ENCODE measurements around the gene NOS3. TPM values are rescaled to one million over a fixed set of nuclear protein-coding genes. Genes with fewer than 3 reads are reported as not detected.

NOS3 gene
- 0.10 and 0.22 TPM in 2 replicates for total RNA-seq

DNA sequence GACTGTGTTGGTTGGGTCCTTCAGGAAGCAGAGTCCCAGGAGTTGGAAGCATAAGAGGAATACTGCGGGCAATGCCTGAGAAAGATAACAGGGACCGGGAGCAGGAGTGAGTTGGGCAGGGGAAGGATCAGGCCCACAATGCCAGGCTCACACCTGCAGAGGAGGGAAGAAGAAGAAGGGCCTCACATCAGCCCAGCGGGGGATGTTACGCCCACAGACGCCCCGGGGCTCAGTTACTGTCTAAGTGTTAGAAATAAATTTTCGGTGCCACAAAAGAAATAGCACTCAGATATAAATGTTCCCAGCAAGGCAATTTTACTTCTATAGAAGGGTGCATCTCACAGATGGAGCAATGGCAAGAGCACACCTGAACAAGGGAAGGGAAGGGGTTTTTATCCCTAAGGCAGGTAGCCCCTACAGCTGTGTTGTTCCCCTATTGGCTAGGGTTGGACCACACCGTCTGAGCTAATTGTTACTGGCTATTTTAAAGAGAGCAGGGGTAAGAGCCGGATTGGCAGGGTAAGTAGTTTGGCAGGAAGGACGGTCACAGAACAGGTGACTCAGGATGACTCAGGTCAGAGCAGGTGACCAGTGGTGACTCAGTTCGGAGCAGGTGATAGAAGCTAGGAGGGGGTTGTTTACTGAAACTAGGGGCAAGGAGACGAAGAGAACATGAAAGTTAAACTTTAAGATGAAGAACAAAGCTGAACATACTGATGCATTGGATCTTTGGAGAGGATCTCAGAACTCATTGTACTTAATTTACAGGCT lies at the start of gene NOS3:
NOS3 (plus strand) TSS at position 602 of the 771 bp plus-strand sequence. CDS start 2,787 bp downstream, outside the sequence.
- H3K4me1 Mint-ChIP-seq, result peaks cover 16% of the 10 kb centered on the region
- DNase-seq (no peak), ATAC-seq (ENCODE audit: low read depth) (no peak)
- intact Hi-C loops (cut with micrococcal nuclease), result no loop called here
- no peaks in the 10 kb centered on the region for H3K36me3 Mint-ChIP-seq (ENCODE audit: low read depth)
- H3K4me3 Mint-ChIP-seq, result no peak within 1 kb of the TSS
- TF ChIP-seq, protein P1, sequence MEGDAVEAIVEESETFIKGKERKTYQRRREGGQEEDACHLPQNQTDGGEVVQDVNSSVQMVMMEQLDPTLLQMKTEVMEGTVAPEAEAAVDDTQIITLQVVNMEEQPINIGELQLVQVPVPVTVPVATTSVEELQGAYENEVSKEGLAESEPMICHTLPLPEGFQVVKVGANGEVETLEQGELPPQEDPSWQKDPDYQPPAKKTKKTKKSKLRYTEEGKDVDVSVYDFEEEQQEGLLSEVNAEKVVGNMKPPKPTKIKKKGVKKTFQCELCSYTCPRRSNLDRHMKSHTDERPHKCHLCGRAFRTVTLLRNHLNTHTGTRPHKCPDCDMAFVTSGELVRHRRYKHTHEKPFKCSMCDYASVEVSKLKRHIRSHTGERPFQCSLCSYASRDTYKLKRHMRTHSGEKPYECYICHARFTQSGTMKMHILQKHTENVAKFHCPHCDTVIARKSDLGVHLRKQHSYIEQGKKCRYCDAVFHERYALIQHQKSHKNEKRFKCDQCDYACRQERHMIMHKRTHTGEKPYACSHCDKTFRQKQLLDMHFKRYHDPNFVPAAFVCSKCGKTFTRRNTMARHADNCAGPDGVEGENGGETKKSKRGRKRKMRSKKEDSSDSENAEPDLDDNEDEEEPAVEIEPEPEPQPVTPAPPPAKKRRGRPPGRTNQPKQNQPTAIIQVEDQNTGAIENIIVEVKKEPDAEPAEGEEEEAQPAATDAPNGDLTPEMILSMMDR (IDR thresholded peaks at IDR 0.05), result no peak
- CTCF ChIA-PET, result interaction anchor here (0.6 kb wide), 1 partner anchor 211 kb away, joined by 4 read pairs; no protein-coding TSS in a partner anchor
- H3K9me3 Mint-ChIP-seq, result peaks cover 12% of the 10 kb centered on the region
- POLR2A ChIA-PET, result no interaction called here
- no peak within 1 kb of the TSS for H3K27ac Mint-ChIP-seq
- peaks cover 40% of the 10 kb centered on the region for H3K27me3 Mint-ChIP-seq

GRCh38 chr7:150941351-150942000 lies 49.3 kb upstream of the NOS3 start:
- ChIA-PET POLR2A (no interaction called here), CTCF (no interaction called here)
- Mint-ChIP-seq H3K4me3 (no peak overlapping the region), H3K27ac (no peak overlapping the region), H3K9me3 (no peaks in the 10 kb centered on the region), H3K36me3 (ENCODE audit: low read depth) (no peaks in the 10 kb centered on the region), H3K27me3 (peaks cover 16% of the 10 kb centered on the region), H3K4me1 (peaks cover 5% of the 10 kb centered on the region)
- no peak for ATAC-seq (ENCODE audit: low read depth)
- DNase-seq, result no peak
- intact Hi-C loops (cut with micrococcal nuclease), result no loop called here
- TF ChIP-seq, protein P1 (IDR thresholded peaks at IDR 0.05), result no peak

DNA sequence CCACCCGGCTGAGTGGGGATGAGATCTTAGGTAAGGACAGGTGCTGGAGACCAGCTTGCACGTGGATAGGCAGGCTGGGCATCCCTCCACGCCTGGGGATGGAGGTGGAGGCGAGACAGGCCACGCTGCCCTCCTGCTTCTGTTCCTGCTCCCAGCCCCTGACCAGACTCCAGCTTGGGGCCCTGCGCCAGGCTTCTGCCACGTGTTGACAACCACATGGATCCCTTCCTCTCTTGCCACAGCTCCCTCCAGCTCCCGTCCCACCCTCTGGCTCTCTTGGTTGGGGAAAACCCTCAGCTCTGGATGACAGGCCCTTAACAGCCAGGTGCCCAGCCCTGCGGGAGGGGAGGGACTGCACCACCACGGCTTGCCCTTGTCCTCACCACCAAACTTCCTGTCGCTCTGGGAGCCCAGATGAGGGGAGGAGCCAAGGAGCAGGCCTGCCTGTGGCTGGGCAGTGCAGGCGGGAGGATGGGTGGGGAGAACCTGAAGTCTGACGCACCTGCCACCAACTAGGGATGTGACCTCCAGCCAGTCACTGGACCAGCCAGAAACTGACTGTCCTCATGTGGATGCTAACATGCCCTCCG lies 48.7 kb upstream of the NOS3 start:
- no peaks in the 10 kb centered on the region for H3K9me3 Mint-ChIP-seq
- H3K27ac Mint-ChIP-seq, result no peak overlapping the region
- H3K4me1 Mint-ChIP-seq, result peaks cover 5% of the 10 kb centered on the region
- ATAC-seq (ENCODE audit: low read depth) (no peak), DNase-seq (no peak)
- ChIA-PET CTCF (no interaction called here), POLR2A (no interaction called here)
- TF ChIP-seq, protein P1 (IDR thresholded peaks at IDR 0.05), result no peak
- H3K36me3 Mint-ChIP-seq (ENCODE audit: low read depth), result no peaks in the 10 kb centered on the region
- peaks cover 17% of the 10 kb centered on the region for H3K27me3 Mint-ChIP-seq
- H3K4me3 Mint-ChIP-seq, result no peak overlapping the region
- intact Hi-C loops (cut with micrococcal nuclease), result no loop called here

- H3K27ac Mint-ChIP-seq, result no peak overlapping the region
- H3K4me3 Mint-ChIP-seq, result no peak overlapping the region
- ATAC-seq (ENCODE audit: low read depth) (no peak), DNase-seq (no peak)
- CTCF ChIA-PET, result no interaction called here
- TF ChIP-seq, protein P1 (IDR thresholded peaks at IDR 0.05), result no peak
- H3K4me1 Mint-ChIP-seq, result peaks cover under 1% of the 10 kb centered on the region
- H3K36me3 Mint-ChIP-seq (ENCODE audit: low read depth), result no peaks in the 10 kb centered on the region
- peaks cover 17% of the 10 kb centered on the region for H3K27me3 Mint-ChIP-seq
- intact Hi-C loops (cut with micrococcal nuclease), result no loop called here
- no peaks in the 10 kb centered on the region for H3K9me3 Mint-ChIP-seq
- POLR2A ChIA-PET, result no interaction called here
Measured at GRCh38 chr7:150942591-150943452, 48.0 kb upstream of the NOS3 start.
